Right lobe of liver (tissue), 4 donors: Measurements from ENCODE around the gene DDB1.

Experiments
- POLR2A ChIP-seq: fragments of 450-650 bp; IDR thresholded peaks from one replicate; pipeline ENCODE4 v1.6.1; 2017; ENCODE audit warnings: antibody characterized with exemption, mild to moderate bottlenecking
- TF ChIP-seq, protein P1 (sequence below), 4 donors: fragments of 200-600 bp in 3 of 4; fragments of 450-650 bp in 1 of 4; IDR thresholded peaks; one replicate each; pipeline versions ENCODE4 v1.5.1 to v1.8.0; 2016 to 2022; ENCODE audit warnings: antibody characterized with exemption in 4 of 4, mild to moderate bottlenecking in 2 of 4
- donor health status: DM: no; HTN: no; CAD: no.
- donor health status: DM: no; HTN: no; CAD: no.
- donor health status: DM: no; HTN: yes; CAD: no.

DNA sequence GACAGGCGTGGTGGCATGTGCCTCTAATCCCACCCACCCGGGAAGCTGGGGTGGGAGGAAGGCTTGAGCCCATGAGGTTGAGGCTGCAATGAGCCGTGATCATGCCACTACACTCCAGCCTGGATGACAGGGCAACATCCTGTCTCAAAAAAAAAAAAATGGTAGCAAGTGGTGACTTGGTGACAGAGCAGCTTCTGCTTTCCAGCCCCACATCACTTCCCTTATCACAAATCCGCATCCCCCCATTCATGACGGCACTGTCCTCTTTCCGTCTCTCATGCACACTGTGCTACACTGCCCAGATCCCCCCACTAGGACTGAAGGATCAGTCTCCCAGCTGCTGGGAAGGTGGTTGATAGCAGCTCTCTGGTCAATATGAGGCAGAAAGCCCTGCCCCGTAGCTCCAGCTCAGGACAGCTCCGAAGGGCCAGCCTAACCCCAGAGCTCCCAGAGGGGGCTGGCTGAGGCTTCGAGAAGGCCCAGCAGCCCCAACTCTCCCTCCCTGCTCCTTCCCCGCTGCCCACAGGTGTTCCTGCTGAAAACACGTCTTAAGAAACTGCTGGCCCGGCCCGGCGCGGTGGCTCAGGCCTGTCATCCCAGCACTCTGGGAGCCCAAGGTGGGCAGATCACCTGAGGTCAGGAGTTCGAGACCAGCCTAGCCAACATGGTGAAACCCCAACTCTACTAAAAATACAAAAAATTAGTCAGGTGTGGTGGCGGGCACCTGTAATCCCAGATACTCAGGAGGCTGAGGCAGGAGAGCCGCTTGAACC is 76.0 kb downstream of the DDB1 start:
- no peak for TF ChIP-seq POLR2A
- TF ChIP-seq, protein P1, sequence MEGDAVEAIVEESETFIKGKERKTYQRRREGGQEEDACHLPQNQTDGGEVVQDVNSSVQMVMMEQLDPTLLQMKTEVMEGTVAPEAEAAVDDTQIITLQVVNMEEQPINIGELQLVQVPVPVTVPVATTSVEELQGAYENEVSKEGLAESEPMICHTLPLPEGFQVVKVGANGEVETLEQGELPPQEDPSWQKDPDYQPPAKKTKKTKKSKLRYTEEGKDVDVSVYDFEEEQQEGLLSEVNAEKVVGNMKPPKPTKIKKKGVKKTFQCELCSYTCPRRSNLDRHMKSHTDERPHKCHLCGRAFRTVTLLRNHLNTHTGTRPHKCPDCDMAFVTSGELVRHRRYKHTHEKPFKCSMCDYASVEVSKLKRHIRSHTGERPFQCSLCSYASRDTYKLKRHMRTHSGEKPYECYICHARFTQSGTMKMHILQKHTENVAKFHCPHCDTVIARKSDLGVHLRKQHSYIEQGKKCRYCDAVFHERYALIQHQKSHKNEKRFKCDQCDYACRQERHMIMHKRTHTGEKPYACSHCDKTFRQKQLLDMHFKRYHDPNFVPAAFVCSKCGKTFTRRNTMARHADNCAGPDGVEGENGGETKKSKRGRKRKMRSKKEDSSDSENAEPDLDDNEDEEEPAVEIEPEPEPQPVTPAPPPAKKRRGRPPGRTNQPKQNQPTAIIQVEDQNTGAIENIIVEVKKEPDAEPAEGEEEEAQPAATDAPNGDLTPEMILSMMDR (IDR thresholded peaks at IDR 0.05) = no peak
